Vagina (tissue), 2 donors: Measurements from ENCODE around the gene OR2T10.
"Not testable (repeated sequence)": the region's sequence is repeated elsewhere in the genome, so short reads cannot be mapped to it uniquely, and the experiment has no call there.

Experiments
- POLR2A ChIP-seq, 2 donors: fragments of 450-650 bp; IDR thresholded peaks; one replicate each; pipeline ENCODE4 v1.6.1; 2017; ENCODE audit warnings: antibody characterized with exemption in 2 of 2, mild to moderate bottlenecking in 2 of 2, moderate library complexity in 2 of 2
- TF ChIP-seq, protein P1 (sequence below), 3 experiments: fragments of 450-650 bp in 2 of 3; fragments of 200-600 bp in 1 of 3; sonication (generic) in 1 of 3; IDR thresholded peaks; one replicate each; pipeline ENCODE4 v1.5.1; 2017 to 2019; ENCODE audit warnings: antibody characterized with exemption in 3 of 3, mild to moderate bottlenecking in 2 of 3, moderate library complexity in 2 of 3

DNA sequence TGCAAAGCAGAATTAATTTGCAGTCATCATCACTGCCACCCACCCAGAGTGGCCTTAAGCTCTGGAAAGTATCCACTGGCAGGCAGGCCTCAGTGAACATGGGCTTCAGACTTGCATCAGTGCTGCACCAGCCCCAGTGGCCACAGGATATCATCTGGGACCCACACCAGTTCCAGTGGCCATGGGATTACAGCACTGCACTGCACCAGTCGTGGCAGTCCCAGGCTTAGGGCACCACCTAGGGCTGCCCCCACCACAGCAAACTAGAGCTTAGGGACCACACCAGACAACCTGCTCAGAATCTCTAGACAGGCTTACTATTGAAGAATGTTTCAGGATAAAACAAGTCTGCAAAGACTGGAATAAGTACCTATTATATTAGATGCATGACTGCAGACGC is 50.1 kb downstream of the OR2T10 start:
- TF ChIP-seq, protein P1, sequence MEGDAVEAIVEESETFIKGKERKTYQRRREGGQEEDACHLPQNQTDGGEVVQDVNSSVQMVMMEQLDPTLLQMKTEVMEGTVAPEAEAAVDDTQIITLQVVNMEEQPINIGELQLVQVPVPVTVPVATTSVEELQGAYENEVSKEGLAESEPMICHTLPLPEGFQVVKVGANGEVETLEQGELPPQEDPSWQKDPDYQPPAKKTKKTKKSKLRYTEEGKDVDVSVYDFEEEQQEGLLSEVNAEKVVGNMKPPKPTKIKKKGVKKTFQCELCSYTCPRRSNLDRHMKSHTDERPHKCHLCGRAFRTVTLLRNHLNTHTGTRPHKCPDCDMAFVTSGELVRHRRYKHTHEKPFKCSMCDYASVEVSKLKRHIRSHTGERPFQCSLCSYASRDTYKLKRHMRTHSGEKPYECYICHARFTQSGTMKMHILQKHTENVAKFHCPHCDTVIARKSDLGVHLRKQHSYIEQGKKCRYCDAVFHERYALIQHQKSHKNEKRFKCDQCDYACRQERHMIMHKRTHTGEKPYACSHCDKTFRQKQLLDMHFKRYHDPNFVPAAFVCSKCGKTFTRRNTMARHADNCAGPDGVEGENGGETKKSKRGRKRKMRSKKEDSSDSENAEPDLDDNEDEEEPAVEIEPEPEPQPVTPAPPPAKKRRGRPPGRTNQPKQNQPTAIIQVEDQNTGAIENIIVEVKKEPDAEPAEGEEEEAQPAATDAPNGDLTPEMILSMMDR (IDR thresholded peaks at IDR 0.05), result not testable (repeated sequence)
- not testable (repeated sequence) for TF ChIP-seq POLR2A (IDR thresholded peaks at IDR 0.05)
